Measurements from ENCODE around the gene PEX14.

The PEX14 gene

GRCh38 chr1:10520497-10520896, 45.7 kb downstream of the PEX14 start:
- H3K9me3 ChIP-seq (ENCODE audit: severe bottlenecking), result no peaks in the 10 kb centered on the region
- no peak overlapping the region for H3K4me3 ChIP-seq (ENCODE audit: low read depth, low read length)
- no peak overlapping the region for H3K27ac ChIP-seq
- peaks cover 5% of the 10 kb centered on the region; the same call in 1 of the 2 replicates for H3K36me3 ChIP-seq
- no peaks in the 10 kb centered on the region for H3K27me3 ChIP-seq (ENCODE audit: insufficient read depth, low read depth, severe bottlenecking)
- TF ChIP-seq CTCF (IDR thresholded peaks at IDR 0.05; ENCODE audit: low read depth, low read length), result no peak
- no peak for DNase-seq

- no peak for TF ChIP-seq CTCF (IDR thresholded peaks at IDR 0.05; ENCODE audit: low read depth, low read length)
- peaks cover 5% of the 10 kb centered on the region; the same call in 1 of the 2 replicates for H3K36me3 ChIP-seq
- no peak overlapping the region for H3K4me3 ChIP-seq (ENCODE audit: low read depth, low read length)
- no peak for DNase-seq
- no peaks in the 10 kb centered on the region for H3K27me3 ChIP-seq (ENCODE audit: insufficient read depth, low read depth, severe bottlenecking)
- no peak overlapping the region for H3K27ac ChIP-seq
- no peaks in the 10 kb centered on the region for H3K9me3 ChIP-seq (ENCODE audit: severe bottlenecking)
Observed at GRCh38 chr1:10520952-10521351, 46.2 kb downstream of the PEX14 start.

GRCh38 chr1:10521537-10522157, 46.9 kb downstream of the PEX14 start:
- H3K4me3 ChIP-seq (ENCODE audit: low read depth, low read length), result no peak overlapping the region
- H3K9me3 ChIP-seq (ENCODE audit: severe bottlenecking), result no peaks in the 10 kb centered on the region
- no peak overlapping the region for H3K27ac ChIP-seq
- no peaks in the 10 kb centered on the region for H3K27me3 ChIP-seq (ENCODE audit: insufficient read depth, low read depth, severe bottlenecking)
- H3K36me3 ChIP-seq, result peaks cover 5% of the 10 kb centered on the region; the same call in 1 of the 2 replicates
- DNase-seq, result no peak
- no peak for TF ChIP-seq CTCF (IDR thresholded peaks at IDR 0.05; ENCODE audit: low read depth, low read length)

- TF ChIP-seq CTCF (IDR thresholded peaks at IDR 0.05; ENCODE audit: low read depth, low read length), result no peak
- no peaks in the 10 kb centered on the region for H3K9me3 ChIP-seq (ENCODE audit: severe bottlenecking)
- no peak for DNase-seq
Observed at GRCh38 chr1:10522322-10522860, 47.6 kb downstream of the PEX14 start.

GRCh38 chr1:10525208-10525607, 50.5 kb downstream of the PEX14 start:
- H3K9me3 ChIP-seq (ENCODE audit: severe bottlenecking), result no peaks in the 10 kb centered on the region
- DNase-seq, result no peak
- no peaks in the 10 kb centered on the region for H3K27me3 ChIP-seq (ENCODE audit: insufficient read depth, low read depth, severe bottlenecking)
- no peak for TF ChIP-seq CTCF (IDR thresholded peaks at IDR 0.05; ENCODE audit: low read depth, low read length)
- peaks cover 5% of the 10 kb centered on the region; the same call in 1 of the 2 replicates for H3K36me3 ChIP-seq
- H3K27ac ChIP-seq, result no peak overlapping the region
- H3K4me3 ChIP-seq (ENCODE audit: low read depth, low read length), result no peak overlapping the region

More at GRCh38 chr1:10522322-10522860, 47.6 kb downstream of the PEX14 start:
- H3K27ac ChIP-seq, result no peak overlapping the region
- H3K4me3 ChIP-seq (ENCODE audit: low read depth, low read length), result no peak overlapping the region
- peaks cover 5% of the 10 kb centered on the region; the same call in 1 of the 2 replicates for H3K36me3 ChIP-seq
- H3K27me3 ChIP-seq (ENCODE audit: insufficient read depth, low read depth, severe bottlenecking), result no peaks in the 10 kb centered on the region
